ENCODE results near the gene RNF144B. TPM values are rescaled to one million over a fixed set of nuclear protein-coding genes. Genes with fewer than 3 reads are reported as not detected.
"Not testable (repeated sequence)": the region's sequence is repeated elsewhere in the genome, so short reads cannot be mapped to it uniquely, and the experiment has no call there.

Gene RNF144B
- total and polyA plus RNA-seq, 4 experiments from 2014 or later = 0.93 to 5.8 (median 3.2) TPM

DNA sequence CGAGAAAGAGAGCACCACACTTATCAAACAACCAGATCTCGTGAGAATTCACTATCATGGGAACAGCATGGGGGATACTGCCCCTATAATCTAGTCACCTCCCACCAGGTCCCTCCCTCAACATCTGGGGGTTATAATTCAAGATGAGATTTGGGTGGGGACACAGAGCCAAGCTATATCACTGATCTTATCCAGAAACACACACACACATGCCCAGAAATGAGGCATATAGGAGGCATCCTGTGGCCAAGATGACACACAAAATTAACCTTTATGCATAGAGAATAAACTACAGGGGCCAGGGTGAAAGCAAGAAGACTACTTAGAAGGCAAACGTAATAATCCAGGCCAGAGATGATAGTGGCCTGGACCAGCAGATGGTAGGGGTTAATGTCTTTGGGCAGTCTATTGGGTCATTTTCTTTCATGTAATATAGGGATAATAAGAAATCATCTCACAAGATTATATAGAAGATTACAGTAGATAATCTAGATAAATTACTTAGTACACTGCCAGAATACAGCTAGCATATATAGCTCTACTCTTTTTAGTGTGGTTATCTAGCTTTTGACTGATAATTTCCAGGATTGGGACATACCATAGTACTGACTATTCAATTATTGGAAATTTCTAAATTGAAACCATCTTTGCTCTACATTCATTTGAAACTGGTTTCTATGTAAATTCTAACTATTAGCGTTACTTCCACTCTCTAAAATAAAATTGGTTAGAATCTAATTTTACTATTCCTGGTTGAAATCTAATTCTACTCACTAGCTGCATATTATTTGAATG is 20.0 kb downstream of the RNF144B start:
- Histone ChIP-seq H3K27me3 (ENCODE audit: insufficient read depth, low read length) (no peaks in the 10 kb centered on the region), H3K4me3 (ENCODE audit: low read length in 2 of 2) (no peak overlapping the region), H3K9me3 (ENCODE audit: control insufficient read depth in 1 of 2, low read length in 2 of 2) (no peaks in the 10 kb centered on the region), H3K27ac (ENCODE audit: low read depth, low read length) (no peak overlapping the region), H3K4me1 (ENCODE audit: insufficient read depth, low read length) (no peaks in the 10 kb centered on the region), H3K36me3 (ENCODE audit: insufficient read depth, low read length) (no peaks in the 10 kb centered on the region)
- H3K27me3 Mint-ChIP-seq = peaks cover 0 to 2% of the 10 kb centered on the region in 2 donors
- H3K4me1 Mint-ChIP-seq = peaks cover 0 to 2% (median 1%) of the 10 kb centered on the region in 4 donors
- ChIA-PET POLR2A (ENCODE audit: partially characterized antibody) (no interaction called here), CTCF (ENCODE audit: partially characterized antibody) (interaction anchor here (1.3 kb wide), 1 partner anchor 10 kb away, joined by 3 read pairs; no protein-coding TSS in a partner anchor)
- no peak overlapping the region for H3K27ac Mint-ChIP-seq
- H3K36me3 Mint-ChIP-seq = peaks cover 14 to 47% of the 10 kb centered on the region in 2 donors
- intact Hi-C loops (cut with micrococcal nuclease) = no loop called here
- H3K4me3 Mint-ChIP-seq = no peak overlapping the region
- no peak for DNase-seq
- no peaks in the 10 kb centered on the region for H3K9me3 Mint-ChIP-seq

DNA sequence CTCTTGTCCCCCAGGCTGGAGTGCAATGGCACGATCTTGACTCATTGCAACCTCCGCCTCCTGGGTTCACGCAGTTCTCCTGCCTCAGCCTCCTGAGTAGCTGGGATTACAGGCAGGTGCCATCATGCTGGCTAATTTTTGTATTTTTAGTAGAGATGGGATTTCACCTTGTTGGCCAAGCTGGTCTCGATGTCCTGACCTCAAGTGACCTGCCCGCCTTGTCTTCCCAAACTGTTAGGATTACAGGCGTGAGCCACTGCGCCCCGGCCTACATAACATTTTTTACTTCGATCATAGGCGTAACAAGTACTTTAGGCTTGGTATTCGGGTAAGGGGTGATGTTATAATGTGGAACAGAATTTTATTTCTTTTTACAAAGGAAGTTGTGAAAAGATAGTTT is 22.5 kb downstream of the RNF144B start:
- H3K4me1 Mint-ChIP-seq; H3K9me3 Mint-ChIP-seq; H3K4me3 ChIP-seq (ENCODE audit: low read length in 2 of 2); DNase-seq; intact Hi-C loops (cut with micrococcal nuclease); POLR2A ChIA-PET (ENCODE audit: partially characterized antibody); H3K4me3 Mint-ChIP-seq; H3K27me3 ChIP-seq (ENCODE audit: insufficient read depth, low read length); CTCF ChIA-PET (ENCODE audit: partially characterized antibody); H3K4me1 ChIP-seq (ENCODE audit: insufficient read depth, low read length); H3K27me3 Mint-ChIP-seq; H3K27ac ChIP-seq (ENCODE audit: low read depth, low read length); H3K27ac Mint-ChIP-seq; H3K9me3 ChIP-seq (ENCODE audit: control insufficient read depth in 1 of 2, low read length in 2 of 2); H3K36me3 ChIP-seq (ENCODE audit: insufficient read depth, low read length): not testable (repeated sequence)
- peaks cover 3 to 29% of the 10 kb centered on the region in 2 donors for H3K36me3 Mint-ChIP-seq

DNA sequence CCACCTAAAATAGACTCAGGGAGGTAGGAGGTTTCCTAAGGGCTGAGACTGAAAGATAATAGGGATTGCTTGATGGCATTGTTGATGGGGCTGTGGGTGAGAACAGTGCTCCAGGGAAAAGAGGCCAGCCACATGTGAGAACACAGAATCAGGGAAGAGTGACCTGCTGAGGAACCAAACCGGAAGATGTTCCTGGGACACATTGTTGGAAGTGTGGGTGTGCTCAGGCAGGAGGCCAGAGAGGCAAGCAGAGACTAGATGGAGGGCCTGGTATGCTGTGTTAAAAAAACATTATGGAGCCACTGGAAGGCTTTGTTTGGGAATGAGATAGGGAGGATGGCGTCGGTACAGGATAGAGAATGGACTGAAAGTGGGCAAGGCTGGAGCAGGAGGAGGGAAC is 23.3 kb downstream of the RNF144B start:
- Mint-ChIP-seq H3K27ac (no peak overlapping the region), H3K4me1 (peaks cover 0 to 2% (median 1%) of the 10 kb centered on the region in 4 donors), H3K4me3 (no peak overlapping the region), H3K27me3 (peaks cover 0 to 2% of the 10 kb centered on the region in 2 donors), H3K9me3 (no peaks in the 10 kb centered on the region), H3K36me3 (peaks cover 3 to 33% of the 10 kb centered on the region in 2 donors)
- Histone ChIP-seq H3K36me3 (ENCODE audit: insufficient read depth, low read length) (no peaks in the 10 kb centered on the region), H3K27ac (ENCODE audit: low read depth, low read length) (no peak overlapping the region), H3K27me3 (ENCODE audit: insufficient read depth, low read length) (no peaks in the 10 kb centered on the region), H3K4me3 (ENCODE audit: low read length in 2 of 2) (no peak overlapping the region), H3K4me1 (ENCODE audit: insufficient read depth, low read length) (no peaks in the 10 kb centered on the region), H3K9me3 (ENCODE audit: control insufficient read depth in 1 of 2, low read length in 2 of 2) (no peaks in the 10 kb centered on the region)
- CTCF ChIA-PET (ENCODE audit: partially characterized antibody) = no interaction called here
- DNase-seq = no peak
- intact Hi-C loops (cut with micrococcal nuclease) = no loop called here
- POLR2A ChIA-PET (ENCODE audit: partially characterized antibody) = no interaction called here

DNA sequence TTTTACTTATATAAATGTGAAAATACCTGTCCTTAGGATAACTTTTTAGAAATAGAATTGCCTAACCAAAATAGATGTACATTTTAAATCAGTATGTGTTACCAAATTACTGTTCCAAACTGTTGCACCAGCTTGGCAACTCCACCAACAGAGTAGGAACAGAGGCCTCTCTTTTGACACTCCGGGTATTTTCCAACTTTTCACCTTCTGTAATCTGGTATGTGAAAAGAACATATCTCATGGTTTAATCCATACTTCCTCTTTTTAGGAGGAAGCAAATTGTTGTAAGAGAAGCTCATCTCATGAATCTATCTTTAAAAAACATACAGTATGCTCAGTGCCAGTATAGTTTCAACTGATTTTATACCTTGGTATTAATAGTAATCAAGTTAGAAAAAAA is 24.9 kb downstream of the RNF144B start:
- ChIA-PET POLR2A (ENCODE audit: partially characterized antibody) (no interaction called here), CTCF (ENCODE audit: partially characterized antibody) (interaction anchor here (0.6 kb wide), 1 partner anchor 954 kb away, joined by 3 read pairs; no protein-coding TSS in a partner anchor)
- Mint-ChIP-seq H3K27me3 (peaks cover 0 to 2% of the 10 kb centered on the region in 2 donors), H3K4me1 (peaks cover 0 to 2% (median under 1%) of the 10 kb centered on the region in 4 donors), H3K4me3 (no peak overlapping the region), H3K9me3 (no peaks in the 10 kb centered on the region), H3K36me3 (peaks cover 3 to 33% of the 10 kb centered on the region in 2 donors), H3K27ac (no peak overlapping the region)
- no peaks in the 10 kb centered on the region for H3K9me3 ChIP-seq (ENCODE audit: control insufficient read depth in 1 of 2, low read length in 2 of 2)
- intact Hi-C loops (cut with micrococcal nuclease) = no loop called here
- H3K4me3 ChIP-seq (ENCODE audit: low read length in 2 of 2) = no peak overlapping the region
- no peak for DNase-seq
- H3K36me3 ChIP-seq (ENCODE audit: insufficient read depth, low read length) = no peaks in the 10 kb centered on the region
- no peaks in the 10 kb centered on the region for H3K27me3 ChIP-seq (ENCODE audit: insufficient read depth, low read length)
- no peak overlapping the region for H3K27ac ChIP-seq (ENCODE audit: low read depth, low read length)
- H3K4me1 ChIP-seq (ENCODE audit: insufficient read depth, low read length) = no peaks in the 10 kb centered on the region

DNA sequence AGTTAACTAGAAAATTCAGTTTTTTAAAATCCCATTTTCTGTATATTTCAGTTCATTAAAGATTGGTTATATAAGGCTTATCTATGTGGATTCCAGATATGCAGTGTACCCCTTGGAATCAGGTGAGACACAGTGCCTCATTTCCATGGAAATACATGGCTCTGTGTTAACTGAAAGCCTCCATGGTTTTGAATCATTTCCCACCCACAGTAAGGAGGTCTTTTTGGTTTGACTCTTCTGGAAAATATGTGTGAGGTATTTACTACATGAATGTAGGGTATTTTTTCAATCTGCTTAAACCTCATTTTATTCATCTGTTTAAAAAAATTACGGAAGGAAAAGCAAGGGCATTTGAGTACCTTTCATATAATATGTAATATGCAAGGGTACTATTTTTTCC is 25.5 kb downstream of the RNF144B start:
- H3K9me3 Mint-ChIP-seq = no peaks in the 10 kb centered on the region
- no peak overlapping the region for H3K27ac ChIP-seq (ENCODE audit: low read depth, low read length)
- CTCF ChIA-PET (ENCODE audit: partially characterized antibody) = no interaction called here
- peaks cover 0 to 2% (median 0%) of the 10 kb centered on the region in 4 donors for H3K4me1 Mint-ChIP-seq
- H3K27me3 ChIP-seq (ENCODE audit: insufficient read depth, low read length) = no peaks in the 10 kb centered on the region
- no peak overlapping the region for H3K27ac Mint-ChIP-seq
- no peak for DNase-seq
- POLR2A ChIA-PET (ENCODE audit: partially characterized antibody) = no interaction called here
- H3K36me3 Mint-ChIP-seq = peaks cover 3 to 32% of the 10 kb centered on the region in 2 donors
- H3K27me3 Mint-ChIP-seq = peaks cover 0 to 2% of the 10 kb centered on the region in 2 donors
- intact Hi-C loops (cut with micrococcal nuclease) = no loop called here
- no peaks in the 10 kb centered on the region for H3K9me3 ChIP-seq (ENCODE audit: control insufficient read depth in 1 of 2, low read length in 2 of 2)
- no peaks in the 10 kb centered on the region for H3K36me3 ChIP-seq (ENCODE audit: insufficient read depth, low read length)
- no peak overlapping the region for H3K4me3 Mint-ChIP-seq
- no peaks in the 10 kb centered on the region for H3K4me1 ChIP-seq (ENCODE audit: insufficient read depth, low read length)
- H3K4me3 ChIP-seq (ENCODE audit: low read length in 2 of 2) = no peak overlapping the region

DNA sequence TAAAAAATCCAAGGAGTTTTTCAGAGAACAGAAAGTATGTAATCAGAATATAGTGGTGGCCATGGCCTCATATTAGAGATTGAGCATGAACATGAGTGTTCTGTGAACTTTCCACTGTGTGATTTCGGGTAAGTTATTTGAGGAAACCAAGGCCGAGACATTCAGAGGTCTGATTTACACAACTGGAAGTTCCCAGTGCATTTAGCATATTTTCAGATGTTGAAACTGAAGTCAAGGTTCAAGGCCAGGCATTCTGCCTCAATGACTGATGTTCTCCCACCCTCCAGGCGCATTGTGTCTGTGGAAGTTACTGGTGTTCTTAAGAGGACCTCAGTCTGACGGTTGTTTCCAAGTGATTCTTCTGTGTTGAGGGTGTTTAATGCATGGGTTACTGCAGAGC is 26.2 kb downstream of the RNF144B start:
- POLR2A ChIA-PET (ENCODE audit: partially characterized antibody) = no interaction called here
- H3K4me1 ChIP-seq (ENCODE audit: insufficient read depth, low read length) = no peaks in the 10 kb centered on the region
- no peaks in the 10 kb centered on the region for H3K27me3 ChIP-seq (ENCODE audit: insufficient read depth, low read length)
- H3K27me3 Mint-ChIP-seq = peaks cover 0 to 2% of the 10 kb centered on the region in 2 donors
- H3K4me3 Mint-ChIP-seq = no peak overlapping the region
- H3K27ac Mint-ChIP-seq = no peak overlapping the region
- intact Hi-C loops (cut with micrococcal nuclease) = no loop called here
- no peaks in the 10 kb centered on the region for H3K36me3 ChIP-seq (ENCODE audit: insufficient read depth, low read length)
- no peak for DNase-seq
- H3K4me1 Mint-ChIP-seq = peaks cover 0 to 2% (median 0%) of the 10 kb centered on the region in 4 donors
- H3K9me3 Mint-ChIP-seq = no peaks in the 10 kb centered on the region
- H3K27ac ChIP-seq (ENCODE audit: low read depth, low read length) = no peak overlapping the region
- CTCF ChIA-PET (ENCODE audit: partially characterized antibody) = no interaction called here
- no peaks in the 10 kb centered on the region for H3K9me3 ChIP-seq (ENCODE audit: control insufficient read depth in 1 of 2, low read length in 2 of 2)
- peaks cover 3 to 32% of the 10 kb centered on the region in 2 donors for H3K36me3 Mint-ChIP-seq
- no peak overlapping the region for H3K4me3 ChIP-seq (ENCODE audit: low read length in 2 of 2)

DNA sequence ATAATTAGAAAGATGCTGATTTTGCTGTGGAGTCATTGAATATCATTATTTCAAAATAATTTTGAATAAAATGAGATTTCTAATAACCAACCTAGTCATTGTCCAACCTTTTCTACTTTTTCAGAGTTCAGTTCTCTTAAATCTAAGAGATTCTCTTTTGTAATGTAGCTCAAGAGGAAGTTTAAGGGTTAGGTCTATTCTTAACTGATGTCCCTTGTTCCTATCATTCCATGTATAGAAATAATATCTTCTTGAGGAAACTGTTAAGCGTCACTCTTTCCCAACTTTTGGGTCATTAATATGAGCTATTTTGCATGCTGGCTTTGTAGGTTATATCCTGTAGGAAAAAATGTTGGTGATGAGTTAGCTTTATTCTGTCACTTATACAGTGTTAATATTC is 27.0 kb downstream of the RNF144B start:
- peaks cover 0 to 2% of the 10 kb centered on the region in 2 donors for H3K27me3 Mint-ChIP-seq
- ChIA-PET CTCF (ENCODE audit: partially characterized antibody) (no interaction called here), POLR2A (ENCODE audit: partially characterized antibody) (no interaction called here)
- no peak for DNase-seq
- H3K36me3 ChIP-seq (ENCODE audit: insufficient read depth, low read length) = no peaks in the 10 kb centered on the region
- H3K27ac Mint-ChIP-seq = no peak overlapping the region
- H3K27me3 ChIP-seq (ENCODE audit: insufficient read depth, low read length) = no peaks in the 10 kb centered on the region
- no peaks in the 10 kb centered on the region for H3K9me3 ChIP-seq (ENCODE audit: control insufficient read depth in 1 of 2, low read length in 2 of 2)
- H3K9me3 Mint-ChIP-seq = no peaks in the 10 kb centered on the region
- no peak overlapping the region for H3K4me3 ChIP-seq (ENCODE audit: low read length in 2 of 2)
- peaks cover 0 to 2% (median 0%) of the 10 kb centered on the region in 4 donors for H3K4me1 Mint-ChIP-seq
- intact Hi-C loops (cut with micrococcal nuclease) = no loop called here
- H3K4me3 Mint-ChIP-seq = no peak overlapping the region
- no peak overlapping the region for H3K27ac ChIP-seq (ENCODE audit: low read depth, low read length)
- H3K4me1 ChIP-seq (ENCODE audit: insufficient read depth, low read length) = no peaks in the 10 kb centered on the region
- peaks cover 3 to 32% of the 10 kb centered on the region in 2 donors for H3K36me3 Mint-ChIP-seq

Measured in CD4-positive, alpha-beta memory T cell (primary cell).